ENCODE measurements around the gene UNC5C.

The UNC5C gene

DNA sequence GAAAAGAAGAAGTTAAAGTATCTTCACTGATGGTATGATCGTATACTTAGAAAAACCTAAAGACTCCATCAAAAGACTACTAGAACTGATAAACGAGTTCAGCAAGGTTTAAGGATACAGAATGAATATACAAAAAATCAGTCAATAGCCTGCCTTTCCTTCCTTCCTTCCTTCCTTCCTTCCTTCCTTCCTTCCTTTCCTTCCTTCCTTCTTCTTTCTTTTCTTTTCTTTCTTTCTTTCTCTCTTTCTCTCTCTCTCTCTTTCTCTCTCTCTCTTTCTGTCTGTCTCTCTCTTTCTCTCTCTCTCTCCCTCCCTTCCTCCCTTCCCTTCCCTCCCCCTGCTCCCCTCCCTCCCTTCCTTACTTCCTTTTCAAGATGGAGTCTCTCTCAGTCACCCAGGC is 428.3 kb downstream of the UNC5C start:
- DNase-seq (ENCODE audit: low read depth), result no peak

DNA sequence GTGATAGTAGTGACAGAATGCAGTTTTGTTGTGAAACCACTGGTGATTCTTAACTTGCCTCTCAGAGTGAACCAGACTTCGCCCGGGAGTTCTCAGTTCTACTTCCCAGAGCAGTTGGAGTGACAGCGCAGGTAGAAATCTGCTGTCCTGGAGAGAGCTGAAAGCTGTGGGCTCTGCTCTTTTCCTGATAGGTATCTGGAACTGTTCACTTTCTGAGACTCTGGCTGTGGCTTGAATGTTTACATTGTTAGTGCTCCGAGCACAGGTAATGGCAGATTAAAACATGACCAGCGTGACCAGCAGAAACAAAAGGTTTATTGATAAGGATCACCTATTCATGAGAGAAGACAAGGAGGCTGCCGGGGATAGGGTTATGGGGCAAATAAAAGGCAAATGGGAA is 430.3 kb downstream of the UNC5C start:
- DNase-seq (ENCODE audit: low read depth), result no peak

DNA sequence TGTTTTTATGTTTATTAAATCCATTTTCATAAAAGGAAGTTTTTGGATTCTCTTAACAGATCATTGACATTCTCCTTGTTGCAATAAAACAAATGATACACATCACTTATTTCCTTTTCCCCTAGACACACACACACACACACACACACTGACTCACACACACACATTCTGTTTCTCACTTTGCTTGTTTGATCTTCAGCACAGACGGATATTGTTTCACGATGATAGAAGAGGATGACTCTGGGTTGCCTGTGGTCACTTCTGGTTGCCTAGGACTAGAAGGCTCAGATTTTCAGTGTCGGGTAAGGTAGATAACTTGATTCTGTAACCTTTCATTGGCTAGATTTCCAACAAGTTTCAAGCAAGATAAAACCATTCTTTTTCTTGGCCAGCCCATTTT is 434.3 kb downstream of the UNC5C start:
- DNase-seq (ENCODE audit: low read depth), result no peak
